Midbrain (tissue), 1 donor: ENCODE results near the gene GCNT4.
"Not testable (repeated sequence)": the region's sequence is repeated elsewhere in the genome, so short reads cannot be mapped to it uniquely, and the experiment has no call there.

Source experiments
- DNase-seq: peaks from one replicate; lab custom pipeline; 2025; lab: John Stamatoyannopoulos, UW

The GCNT4 gene

GRCh38 chr5:75052192-75053053 is at the start of gene GCNT4:
Gene GCNT4 (minus strand): TSS chr5:75052558. CDS start chr5:75030037, 22,521 bp downstream.
- DNase-seq, result no peak

GRCh38 chr5:75095956-75096355 is 43.6 kb upstream of the GCNT4 start:
- DNase-seq, result not testable (repeated sequence)

GRCh38 chr5:75091597-75091996 is 39.2 kb upstream of the GCNT4 start:
- no peak for DNase-seq

- DNase-seq, result no peak
Measured at GRCh38 chr5:75089662-75090061, 37.3 kb upstream of the GCNT4 start.

- DNase-seq, result no peak
Measured at GRCh38 chr5:75089137-75089536, 36.8 kb upstream of the GCNT4 start.

- DNase-seq, result no peak
Measured at GRCh38 chr5:75088648-75089047, 36.3 kb upstream of the GCNT4 start.

GRCh38 chr5:75081510-75081909 is 29.2 kb upstream of the GCNT4 start:
- no peak for DNase-seq

GRCh38 chr5:75079346-75079745 is 27.0 kb upstream of the GCNT4 start:
- not testable (repeated sequence) for DNase-seq

- DNase-seq, result no peak
Measured at GRCh38 chr5:75078027-75078426, 25.7 kb upstream of the GCNT4 start.

- DNase-seq, result no peak
Measured at GRCh38 chr5:75072061-75072460, 19.7 kb upstream of the GCNT4 start.

GRCh38 chr5:75071100-75071499 is 18.7 kb upstream of the GCNT4 start:
- DNase-seq, result no peak

- DNase-seq, result no peak
Measured at GRCh38 chr5:75067434-75067833, 15.1 kb upstream of the GCNT4 start.

GRCh38 chr5:75062925-75063531 is 10.7 kb upstream of the GCNT4 start:
- DNase-seq, result no peak

- DNase-seq, result no peak
Measured at GRCh38 chr5:75059912-75060545, 7.7 kb upstream of the GCNT4 start.

GRCh38 chr5:75058986-75059535 is 6.7 kb upstream of the GCNT4 start:
- DNase-seq, result no peak

GRCh38 chr5:75057561-75057960 is 5.2 kb upstream of the GCNT4 start:
- DNase-seq, result no peak

- no peak for DNase-seq
Measured at GRCh38 chr5:75055727-75056144, 3.4 kb upstream of the GCNT4 start.

- peak; percentile 24 for DNase-seq
Measured at GRCh38 chr5:75054134-75054930, 2.0 kb upstream of the GCNT4 start.

GRCh38 chr5:75053304-75054133 is 1.2 kb upstream of the GCNT4 start:
- DNase-seq, result peak; percentile 28

GRCh38 chr5:75053054-75053303 is 621 bp upstream of the GCNT4 start:
- DNase-seq, result no peak

GRCh38 chr5:75051217-75051751 is 1.1 kb downstream of the GCNT4 start:
- DNase-seq, result no peak
